Lung (tissue), 12 donors: ENCODE measurements around the gene MVB12B. TPM values are rescaled to one million over a fixed set of nuclear protein-coding genes. Genes with fewer than 3 reads are reported as not detected.

ENCODE experiments used
- ATAC-seq: fragments of 200-7000 bp; cut with Tn5 transposase; one replicate; pipeline ENCODE4 v1.9.1; 2020; ENCODE audit warnings: moderate number of reproducible peaks; ENCODE audit not compliant: insufficient read depth, low FRiP score
- DNase-seq, 3 donors: peaks; one replicate each; pipeline ENCODE4 v3.0.0-alpha.2; 2013 to 2017
- H3K27ac ChIP-seq, 2 donors: one replicate each; pipeline ENCODE4 v1.5.1; 2013; ENCODE audit warnings: mild to moderate bottlenecking in 2 of 2, moderate library complexity in 2 of 2, control low read depth in 1 of 2, inconsistent platforms in 1 of 2, low read depth in 1 of 2, low read length in 1 of 2
- H3K27me3 ChIP-seq, 3 donors: one replicate each; pipeline ENCODE4 v1.5.1; 2013; ENCODE audit warnings: low read length in 2 of 3; ENCODE audit not compliant: control insufficient read depth in 3 of 3, insufficient read depth in 3 of 3
- H3K36me3 ChIP-seq, 4 donors: one replicate each; pipeline ENCODE4 v1.5.1; 2013; ENCODE audit warnings: low read length in 4 of 4, mild to moderate bottlenecking in 1 of 4, moderate library complexity in 1 of 4; ENCODE audit not compliant: control insufficient read depth in 4 of 4, insufficient read depth in 4 of 4
- H3K4me1 ChIP-seq, 5 donors: one replicate each; pipeline ENCODE4 v1.5.1; 2013; ENCODE audit warnings: low read length in 5 of 5, mild to moderate bottlenecking in 2 of 5, moderate library complexity in 1 of 5; ENCODE audit not compliant: control insufficient read depth in 5 of 5, insufficient read depth in 5 of 5
- H3K4me3 ChIP-seq: one replicate; pipeline ENCODE4 v1.5.1; 2013; ENCODE audit warnings: mild to moderate bottlenecking, control low read depth, moderate library complexity
- H3K9ac ChIP-seq, 2 donors: one replicate each; pipeline ENCODE4 v1.5.1; 2013; ENCODE audit warnings: low read length in 2 of 2, control low read depth in 1 of 2; ENCODE audit not compliant: insufficient read depth in 1 of 2
- H3K9me3 ChIP-seq, 4 donors: one replicate each; pipeline ENCODE4 v1.5.1; 2013; ENCODE audit warnings: low read length in 3 of 4, mild to moderate bottlenecking in 1 of 4, moderate library complexity in 1 of 4; ENCODE audit not compliant: control insufficient read depth in 4 of 4, insufficient read depth in 3 of 4
- WGBS, 2 donors: extraction: QIAGEN DNeasy Blood & Tissue Kit; methylation state at CpG; one replicate each; pipeline ENCODE4 v1.1.7; 2013; 5-methylcytosine and 5-hydroxymethylcytosine counted together
- polyA plus RNA-seq, 2 donors: library from polyadenylated mRNA; stranded (reverse); fragments of 200-250 nt; gene quantifications; one replicate each; pipeline ENCODE4 v1.2.1, GENCODE V29; 2013
- total RNA-seq, 2 donors: library from RNA; depleted of rRNA in 1 of 2; stranded (reverse); fragments of >200 nt in 1 of 2; gene quantifications; one replicate each; pipeline ENCODE4 v1.2.1, GENCODE V29; 2014 to 2021
- TF ChIP-seq, protein P1 (sequence below): IDR thresholded peaks from 2 replicates; pipeline ENCODE4 v1.5.1; 2012; ENCODE audit warnings: mild to moderate bottlenecking; ENCODE audit errors: control extremely low read depth, extremely low read depth
- donor health status: control.
- donor health status: control.
- donor health status: Bipolar disorder and iron deficiency.
- donor health status: healthy.
- donor health status: DM: yes; HTN: yes; CAD: no.

MVB12B gene
- total and polyA plus RNA-seq, 4 donors: 9.5 to 33.6 (median 16.5) TPM

- no peak for DNase-seq
- Histone ChIP-seq H3K36me3 (peaks cover 0 to 11% (median 1%) of the 10 kb centered on the region in 4 donors), H3K4me3 (no peak overlapping the region), H3K9ac (no peak overlapping the region), H3K9me3 (no peaks in the 10 kb centered on the region), H3K27ac (no peak overlapping the region), H3K27me3 (no peaks in the 10 kb centered on the region), H3K4me1 (peaks cover 0 to 24% (median 2%) of the 10 kb centered on the region in 5 donors)
- TF ChIP-seq, protein P1, sequence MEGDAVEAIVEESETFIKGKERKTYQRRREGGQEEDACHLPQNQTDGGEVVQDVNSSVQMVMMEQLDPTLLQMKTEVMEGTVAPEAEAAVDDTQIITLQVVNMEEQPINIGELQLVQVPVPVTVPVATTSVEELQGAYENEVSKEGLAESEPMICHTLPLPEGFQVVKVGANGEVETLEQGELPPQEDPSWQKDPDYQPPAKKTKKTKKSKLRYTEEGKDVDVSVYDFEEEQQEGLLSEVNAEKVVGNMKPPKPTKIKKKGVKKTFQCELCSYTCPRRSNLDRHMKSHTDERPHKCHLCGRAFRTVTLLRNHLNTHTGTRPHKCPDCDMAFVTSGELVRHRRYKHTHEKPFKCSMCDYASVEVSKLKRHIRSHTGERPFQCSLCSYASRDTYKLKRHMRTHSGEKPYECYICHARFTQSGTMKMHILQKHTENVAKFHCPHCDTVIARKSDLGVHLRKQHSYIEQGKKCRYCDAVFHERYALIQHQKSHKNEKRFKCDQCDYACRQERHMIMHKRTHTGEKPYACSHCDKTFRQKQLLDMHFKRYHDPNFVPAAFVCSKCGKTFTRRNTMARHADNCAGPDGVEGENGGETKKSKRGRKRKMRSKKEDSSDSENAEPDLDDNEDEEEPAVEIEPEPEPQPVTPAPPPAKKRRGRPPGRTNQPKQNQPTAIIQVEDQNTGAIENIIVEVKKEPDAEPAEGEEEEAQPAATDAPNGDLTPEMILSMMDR: no peak
- ATAC-seq: no peak
- whole genome bisulfite sequencing, 2 donors: 60 to 91% methylated on average over 6 of the region's 6 CpGs
Measured at GRCh38 chr9:126430124-126430523, 103.5 kb downstream of the MVB12B start.

DNA sequence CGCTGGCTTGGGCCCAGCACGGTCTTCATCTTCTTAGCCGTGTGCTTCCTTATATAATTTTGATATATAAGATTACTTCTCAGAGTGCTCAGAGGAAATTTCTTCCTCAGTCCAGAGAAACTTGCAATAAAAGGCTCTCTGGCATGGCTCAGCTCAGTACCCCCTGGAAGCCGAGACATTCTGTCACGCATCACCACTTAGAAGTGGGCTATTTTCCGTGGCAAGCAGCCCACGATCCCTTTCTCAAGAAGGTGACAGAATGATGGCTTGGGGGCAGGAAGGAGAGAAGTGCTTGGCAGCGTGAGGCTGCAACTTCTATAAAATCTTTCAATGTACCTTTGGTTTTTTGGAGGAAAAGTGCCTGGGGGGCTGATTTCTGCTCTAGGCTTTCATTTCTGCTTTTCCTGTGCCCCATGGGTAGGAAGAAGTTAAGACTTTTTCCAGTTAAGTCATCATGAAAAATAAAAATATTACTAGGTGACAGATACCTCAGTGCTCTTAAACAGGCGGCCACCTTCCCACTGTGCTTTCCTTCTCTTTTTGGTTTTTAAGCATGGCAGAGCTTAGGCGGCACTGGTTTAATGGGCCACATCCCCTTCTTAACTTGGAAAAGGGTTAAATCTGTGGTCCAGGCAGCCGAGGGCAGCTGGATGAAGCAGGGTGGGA lies 104.6 kb downstream of the MVB12B start:
- Histone ChIP-seq H3K27me3 (no peaks in the 10 kb centered on the region), H3K27ac (no peak overlapping the region), H3K36me3 (peaks cover 0 to 11% (median 1%) of the 10 kb centered on the region in 4 donors), H3K4me3 (no peak overlapping the region), H3K9ac (no peak overlapping the region), H3K4me1 (peaks cover 0 to 24% (median 2%) of the 10 kb centered on the region in 5 donors), H3K9me3 (no peaks in the 10 kb centered on the region)
- WGBS, 2 donors: 60 to 74% methylated on average over 11 of the region's 11 CpGs
- DNase-seq: no peak
- TF ChIP-seq, protein P1: no peak
- ATAC-seq: no peak

GRCh38 chr9:126432659-126433058 lies 106.0 kb downstream of the MVB12B start:
- Histone ChIP-seq H3K4me3 (no peak overlapping the region), H3K27me3 (no peaks in the 10 kb centered on the region), H3K36me3 (peaks cover 0 to 11% (median 1%) of the 10 kb centered on the region in 4 donors), H3K27ac (no peak overlapping the region), H3K9ac (no peak overlapping the region), H3K4me1 (peaks cover 0 to 12% (median 2%) of the 10 kb centered on the region in 5 donors), H3K9me3 (no peaks in the 10 kb centered on the region)
- ATAC-seq: no peak
- TF ChIP-seq, protein P1: no peak
- WGBS, 2 donors: 96 to 97% methylated on average over 7 of the region's 7 CpGs
- no peak for DNase-seq
